ENCODE data around the gene TMEM213.

TMEM213 gene

GRCh38 chr7:138881579-138882188 is 83.9 kb downstream of the TMEM213 start:
- no peak for TF ChIP-seq CTCF (IDR thresholded peaks at IDR 0.05; ENCODE audit: insufficient read depth, low read length, poor library complexity, severe bottlenecking)
- no peak overlapping the region for H3K4me3 ChIP-seq (replicated peaks; ENCODE audit: low read depth, low read length)

DNA sequence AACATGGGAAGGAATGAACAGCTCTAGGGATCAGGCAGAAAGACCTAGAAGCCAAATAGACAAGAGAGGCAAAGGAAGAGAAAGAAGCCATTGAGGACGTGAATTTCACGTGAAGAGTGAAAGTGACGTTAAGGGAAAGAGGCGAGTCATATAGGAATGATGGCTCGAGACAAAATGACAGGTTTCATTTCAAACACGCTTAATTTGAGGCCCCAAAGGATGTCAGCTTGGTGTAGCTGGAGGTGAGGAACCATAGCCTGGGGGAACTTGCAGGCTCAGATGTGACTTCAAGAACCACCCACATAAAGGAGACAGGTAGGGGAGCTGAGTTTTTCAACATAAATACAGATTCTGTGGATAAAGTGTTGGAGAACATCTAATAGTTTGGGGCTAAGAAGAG is 84.5 kb downstream of the TMEM213 start:
- H3K36me3 ChIP-seq (ENCODE audit: control insufficient read depth, insufficient read depth, low read length), result no peaks in the 10 kb centered on the region
- no peaks in the 10 kb centered on the region for H3K27me3 ChIP-seq (replicated peaks; ENCODE audit: control insufficient read depth, insufficient read depth, low read length)
- no peak overlapping the region for H3K4me3 ChIP-seq (replicated peaks; ENCODE audit: low read depth, low read length)
- no peak for TF ChIP-seq CTCF (IDR thresholded peaks at IDR 0.05; ENCODE audit: insufficient read depth, low read length, poor library complexity, severe bottlenecking)
- DNase-seq (ENCODE audit: extremely low read depth, insufficient read length), result no peak

More at GRCh38 chr7:138881579-138882188, 83.9 kb downstream of the TMEM213 start:
- no peak for DNase-seq (ENCODE audit: extremely low read depth, insufficient read length)
- Histone ChIP-seq H3K36me3 (ENCODE audit: control insufficient read depth, insufficient read depth, low read length) (no peaks in the 10 kb centered on the region), H3K27me3 (replicated peaks; ENCODE audit: control insufficient read depth, insufficient read depth, low read length) (no peaks in the 10 kb centered on the region)

DNA sequence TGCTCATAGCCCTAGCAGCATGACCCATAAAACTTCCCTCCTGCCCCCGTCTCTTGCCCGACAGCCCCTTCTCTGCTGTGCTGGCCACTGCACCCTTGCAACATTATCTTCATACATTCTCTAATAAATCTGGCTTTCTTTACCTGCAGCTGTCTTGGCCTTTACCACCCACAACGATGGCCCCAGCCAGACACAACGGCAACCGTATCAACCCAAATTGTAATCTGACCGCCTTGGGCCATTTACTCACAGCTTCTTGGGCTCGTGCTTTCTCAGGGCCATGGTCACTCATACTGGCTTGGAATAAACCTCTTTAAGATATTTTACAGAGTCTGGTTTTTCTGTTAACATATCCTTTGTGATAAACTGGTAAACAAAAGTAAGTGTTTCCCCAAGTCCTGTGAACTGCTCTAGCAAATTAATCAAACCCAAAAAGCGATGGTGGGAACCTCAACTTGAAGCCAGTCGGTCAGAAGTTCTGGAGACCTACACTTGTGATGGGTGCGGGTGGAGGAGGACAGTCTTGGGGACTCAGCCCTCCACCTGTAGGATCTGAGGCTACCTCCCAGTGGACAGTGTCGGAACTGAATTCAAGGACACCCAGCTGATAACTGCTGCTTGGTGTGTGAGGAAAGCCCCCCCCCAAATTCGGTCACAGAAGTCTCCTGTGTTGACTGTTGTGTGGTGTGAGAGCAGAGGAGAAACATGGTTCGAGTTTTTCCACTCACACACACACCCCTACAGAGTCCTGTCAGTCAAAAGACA is 87.8 kb downstream of the TMEM213 start:
- DNase-seq (ENCODE audit: extremely low read depth, insufficient read length), result no peak
- Histone ChIP-seq H3K4me3 (replicated peaks; ENCODE audit: low read depth, low read length) (no peak overlapping the region), H3K27me3 (replicated peaks; ENCODE audit: control insufficient read depth, insufficient read depth, low read length) (no peaks in the 10 kb centered on the region), H3K36me3 (ENCODE audit: control insufficient read depth, insufficient read depth, low read length) (no peaks in the 10 kb centered on the region)
- no peak for TF ChIP-seq CTCF (IDR thresholded peaks at IDR 0.05; ENCODE audit: insufficient read depth, low read length, poor library complexity, severe bottlenecking)

GRCh38 chr7:138886501-138886917 is 88.7 kb downstream of the TMEM213 start:
- peak; percentile 53 for TF ChIP-seq CTCF (IDR thresholded peaks at IDR 0.05; ENCODE audit: insufficient read depth, low read length, poor library complexity, severe bottlenecking)
- H3K36me3 ChIP-seq (ENCODE audit: control insufficient read depth, insufficient read depth, low read length), result no peaks in the 10 kb centered on the region
- no peak overlapping the region for H3K4me3 ChIP-seq (replicated peaks; ENCODE audit: low read depth, low read length)
- DNase-seq (ENCODE audit: extremely low read depth, insufficient read length), result peak; percentile 25
- no peaks in the 10 kb centered on the region for H3K27me3 ChIP-seq (replicated peaks; ENCODE audit: control insufficient read depth, insufficient read depth, low read length)

DNA sequence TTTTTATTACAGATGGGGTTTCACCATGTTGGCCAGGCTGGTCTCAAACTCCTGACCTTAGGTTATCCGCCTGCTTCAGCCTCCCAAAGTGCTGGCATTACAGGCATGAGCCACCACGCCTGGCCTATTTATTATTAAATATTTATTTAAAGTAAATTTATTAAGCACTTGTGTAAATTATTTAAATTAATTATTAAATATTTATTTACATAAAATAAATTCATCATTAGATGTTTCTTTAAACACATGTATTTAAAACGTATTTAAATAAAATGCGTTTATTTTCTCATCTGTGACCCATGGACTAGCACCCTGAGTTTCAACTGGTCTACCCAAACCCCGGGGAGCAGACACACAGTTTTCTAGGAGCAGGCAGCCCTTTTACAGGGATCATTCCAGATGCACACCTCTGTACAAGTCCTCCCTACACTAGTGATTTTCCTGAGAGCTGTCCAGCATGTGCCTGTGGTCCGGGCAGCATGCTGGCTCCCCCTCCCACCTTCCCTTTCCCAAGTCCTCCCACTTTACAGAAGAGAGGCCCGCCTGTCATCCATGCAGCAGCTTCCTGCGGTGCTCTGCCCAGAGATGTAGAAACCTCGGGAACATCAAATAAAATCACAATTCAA is 89.4 kb downstream of the TMEM213 start:
- no peak for TF ChIP-seq CTCF (IDR thresholded peaks at IDR 0.05; ENCODE audit: insufficient read depth, low read length, poor library complexity, severe bottlenecking)
- DNase-seq (ENCODE audit: extremely low read depth, insufficient read length), result no peak
- no peaks in the 10 kb centered on the region for H3K27me3 ChIP-seq (replicated peaks; ENCODE audit: control insufficient read depth, insufficient read depth, low read length)
- no peak overlapping the region for H3K4me3 ChIP-seq (replicated peaks; ENCODE audit: low read depth, low read length)
- no peaks in the 10 kb centered on the region for H3K36me3 ChIP-seq (ENCODE audit: control insufficient read depth, insufficient read depth, low read length)

Data from GM06990 (cell line).